MM.1S (cell line): ENCODE data around the gene RUNX2.
"Not testable (repeated sequence)": the region's sequence is repeated elsewhere in the genome, so short reads cannot be mapped to it uniquely, and the experiment has no call there.

ENCODE experiments used
- DNase-seq: peaks from one replicate; pipeline ENCODE4 v3.0.0-alpha.2; 2015
- H2AFZ ChIP-seq: fragments of 300-600 bp; sonication (generic); 2 replicates; pipeline ENCODE4 v1.6.0; 2016; ENCODE audit warnings: antibody characterized with exemption, low read length
- H3F3A ChIP-seq: fragments of 300-600 bp; sonication (generic); 2 replicates; pipeline ENCODE4 v1.6.1; 2016; ENCODE audit warnings: mild to moderate bottlenecking, antibody characterized with exemption, low read length, moderate library complexity, mixed read lengths; ENCODE audit not compliant: insufficient read depth
- H3K27ac ChIP-seq: fragments of 300-600 bp; sonication (generic); 2 replicates; pipeline ENCODE4 v1.5.1; 2016; ENCODE audit warnings: mild to moderate bottlenecking, low read length
- H3K27me3 ChIP-seq: fragments of 300-600 bp; sonication (generic); replicated peaks from 2 replicates; pipeline ENCODE4 v1.6.0; 2016; ENCODE audit warnings: low read length; ENCODE audit not compliant: insufficient read depth
- H3K36me3 ChIP-seq: fragments of 300-600 bp; sonication (generic); replicated peaks from 2 replicates; pipeline ENCODE4 v1.6.1; 2016; ENCODE audit warnings: mild to moderate bottlenecking, low read length, mixed read lengths; ENCODE audit not compliant: insufficient read depth
- H3K4me1 ChIP-seq: fragments of 300-600 bp; sonication (generic); 2 replicates; pipeline ENCODE4 v1.6.1; 2016; ENCODE audit warnings: low read length, mixed read lengths
- H3K4me2 ChIP-seq: fragments of 300-600 bp; sonication (generic); 2 replicates; pipeline ENCODE4 v1.6.0; 2016; ENCODE audit warnings: low read depth, low read length
- H3K4me3 ChIP-seq: fragments of 300-600 bp; sonication (generic); 2 replicates; pipeline ENCODE4 v1.5.1; 2016; ENCODE audit warnings: low read length, mixed read lengths
- H3K79me2 ChIP-seq: fragments of 300-600 bp; sonication (generic); 2 replicates; pipeline ENCODE4 v1.6.1; 2016; ENCODE audit warnings: mixed run types, low read length, mixed read lengths
- H3K9ac ChIP-seq: fragments of 300-600 bp; sonication (generic); 2 replicates; pipeline ENCODE4 v1.6.1; 2016; ENCODE audit warnings: low read length, mixed read lengths
- H3K9me2 ChIP-seq: fragments of 300-600 bp; sonication (generic); replicated peaks from 2 replicates; pipeline ENCODE4 v1.6.1; 2016; ENCODE audit warnings: mild to moderate bottlenecking, low read length, mixed read lengths; ENCODE audit not compliant: insufficient read depth
- H3K9me3 ChIP-seq: fragments of 300-600 bp; sonication (generic); replicated peaks from 2 replicates; pipeline ENCODE4 v1.6.1; 2016; ENCODE audit warnings: mild to moderate bottlenecking, low read length, mixed read lengths; ENCODE audit not compliant: insufficient read depth
- H4K20me1 ChIP-seq: fragments of 300-600 bp; sonication (generic); 2 replicates; pipeline ENCODE4 v1.6.1; 2016; ENCODE audit warnings: mild to moderate bottlenecking, low read length, moderate library complexity, mixed read lengths; ENCODE audit not compliant: insufficient read depth
- CTCF ChIP-seq: fragments of 300-600 bp; sonication (generic); IDR thresholded peaks from 2 replicates; pipeline ENCODE4 v1.5.1; 2016; ENCODE audit warnings: antibody characterized with exemption, low read length, mixed read lengths
- EZH2 ChIP-seq: fragments of 300-600 bp; sonication (generic); optimal IDR thresholded peaks from 2 replicates; pipeline ENCODE3; 2017; ENCODE audit warnings: low read depth, mild to moderate bottlenecking, antibody characterized with exemption, low read length, mixed read lengths
- EZH2phosphoT487 ChIP-seq: fragments of 300-600 bp; sonication (generic); IDR thresholded peaks from 2 replicates; pipeline ENCODE4 v1.6.1; 2018; ENCODE audit warnings: antibody characterized with exemption, low read length

RUNX2 gene

GRCh38 chr6:45666846-45667245 is 338.7 kb downstream of the RUNX2 start:
- Histone ChIP-seq H3K4me2 (no peak overlapping the region), H3K4me1 (no peaks in the 10 kb centered on the region), H3K9me2 (no peaks in the 10 kb centered on the region), H3K9me3 (no peaks in the 10 kb centered on the region), H3K79me2 (no peaks in the 10 kb centered on the region), H4K20me1 (no peaks in the 10 kb centered on the region), H2AFZ (no peak overlapping the region), H3F3A (no peaks in the 10 kb centered on the region), H3K27ac (no peak overlapping the region), H3K36me3 (no peaks in the 10 kb centered on the region), H3K9ac (no peak overlapping the region), H3K27me3 (no peaks in the 10 kb centered on the region), H3K4me3 (no peak overlapping the region)
- no peak for TF ChIP-seq EZH2
- no peak for TF ChIP-seq EZH2phosphoT487
- no peak for TF ChIP-seq CTCF
- no peak for DNase-seq

GRCh38 chr6:45667300-45667699 is 339.2 kb downstream of the RUNX2 start:
- Histone ChIP-seq H3K36me3 (no peaks in the 10 kb centered on the region), H3K9me2 (no peaks in the 10 kb centered on the region), H3K27ac (no peak overlapping the region), H4K20me1 (no peaks in the 10 kb centered on the region), H3F3A (no peaks in the 10 kb centered on the region), H3K27me3 (no peaks in the 10 kb centered on the region), H3K79me2 (no peaks in the 10 kb centered on the region), H3K9ac (no peak overlapping the region), H2AFZ (no peak overlapping the region), H3K4me1 (no peaks in the 10 kb centered on the region), H3K9me3 (no peaks in the 10 kb centered on the region), H3K4me3 (no peak overlapping the region), H3K4me2 (no peak overlapping the region)
- no peak for TF ChIP-seq CTCF
- TF ChIP-seq EZH2 = no peak
- no peak for TF ChIP-seq EZH2phosphoT487
- DNase-seq = no peak

- H3K36me3 ChIP-seq = no peaks in the 10 kb centered on the region
- H3K79me2 ChIP-seq = no peaks in the 10 kb centered on the region
- no peaks in the 10 kb centered on the region for H3F3A ChIP-seq
- H3K4me3 ChIP-seq = no peak overlapping the region
- DNase-seq = no peak
- no peaks in the 10 kb centered on the region for H3K4me1 ChIP-seq
- no peaks in the 10 kb centered on the region for H4K20me1 ChIP-seq
- no peaks in the 10 kb centered on the region for H3K9me3 ChIP-seq
- no peak overlapping the region for H3K4me2 ChIP-seq
- no peaks in the 10 kb centered on the region for H3K9me2 ChIP-seq
- no peak overlapping the region for H3K9ac ChIP-seq
- no peak for TF ChIP-seq CTCF
- TF ChIP-seq EZH2 = no peak
- TF ChIP-seq EZH2phosphoT487 = no peak
- H2AFZ ChIP-seq = no peak overlapping the region
- H3K27me3 ChIP-seq = no peaks in the 10 kb centered on the region
- H3K27ac ChIP-seq = no peak overlapping the region
Observed at GRCh38 chr6:45667766-45668165, 339.6 kb downstream of the RUNX2 start.

GRCh38 chr6:45668705-45669104 is 340.6 kb downstream of the RUNX2 start:
- Histone ChIP-seq H3K4me3 (no peak overlapping the region), H2AFZ (no peak overlapping the region), H3K27ac (no peak overlapping the region), H3K4me1 (no peaks in the 10 kb centered on the region), H3K9ac (no peak overlapping the region), H3F3A (no peaks in the 10 kb centered on the region), H4K20me1 (no peaks in the 10 kb centered on the region), H3K36me3 (no peaks in the 10 kb centered on the region), H3K79me2 (no peaks in the 10 kb centered on the region), H3K4me2 (no peak overlapping the region), H3K27me3 (no peaks in the 10 kb centered on the region), H3K9me2 (no peaks in the 10 kb centered on the region), H3K9me3 (no peaks in the 10 kb centered on the region)
- DNase-seq = no peak
- TF ChIP-seq CTCF (no peak), EZH2 (no peak), EZH2phosphoT487 (no peak)

- H3K27ac ChIP-seq, H3K9ac ChIP-seq, H3K79me2 ChIP-seq, H2AFZ ChIP-seq, H4K20me1 ChIP-seq, H3K4me2 ChIP-seq, H3K4me3 ChIP-seq, DNase-seq, H3K9me3 ChIP-seq, H3K9me2 ChIP-seq, H3F3A ChIP-seq, H3K27me3 ChIP-seq, H3K36me3 ChIP-seq: not testable (repeated sequence)
- H3K4me1 ChIP-seq = peaks cover 12% of the 10 kb centered on the region
Observed at GRCh38 chr6:45673167-45673566, 345.0 kb downstream of the RUNX2 start.
